PC-9 (cell line): Measurements from ENCODE around the gene TTC28.

Experiments
- EZH2 ChIP-seq: fragments of 200-600 bp; sonication (generic); IDR thresholded peaks from 2 replicates; pipeline ENCODE4 v1.8.0; 2017; ENCODE audit warnings: antibody characterized with exemption, low read depth
- TF ChIP-seq, protein P1 (sequence below): fragments of 200-600 bp; sonication (generic); conservative IDR thresholded peaks from 2 replicates; pipeline ENCODE4 v1.6.1; 2017; ENCODE audit warnings: mixed run types, antibody characterized with exemption, mild to moderate bottlenecking, moderate library complexity

DNA sequence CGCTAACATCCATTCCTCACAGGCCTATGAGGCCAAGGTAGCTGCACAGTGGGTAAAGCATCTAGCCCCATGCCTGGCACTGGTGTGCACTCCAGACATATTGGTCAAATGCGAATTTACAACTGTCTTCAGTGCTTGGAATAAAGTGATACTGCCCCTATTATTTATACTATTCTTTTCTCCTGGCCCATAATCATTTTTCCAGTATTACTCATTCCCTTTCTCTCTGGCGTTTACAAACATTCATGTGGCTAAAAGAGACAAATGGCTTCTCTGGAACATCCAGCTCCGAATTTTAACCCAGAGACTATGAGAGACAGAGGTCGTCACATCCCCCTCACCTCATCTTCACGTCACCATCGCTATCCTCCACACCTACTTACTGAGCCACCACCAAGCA, 673.4 kb downstream of the TTC28 start:
- TF ChIP-seq, protein P1, sequence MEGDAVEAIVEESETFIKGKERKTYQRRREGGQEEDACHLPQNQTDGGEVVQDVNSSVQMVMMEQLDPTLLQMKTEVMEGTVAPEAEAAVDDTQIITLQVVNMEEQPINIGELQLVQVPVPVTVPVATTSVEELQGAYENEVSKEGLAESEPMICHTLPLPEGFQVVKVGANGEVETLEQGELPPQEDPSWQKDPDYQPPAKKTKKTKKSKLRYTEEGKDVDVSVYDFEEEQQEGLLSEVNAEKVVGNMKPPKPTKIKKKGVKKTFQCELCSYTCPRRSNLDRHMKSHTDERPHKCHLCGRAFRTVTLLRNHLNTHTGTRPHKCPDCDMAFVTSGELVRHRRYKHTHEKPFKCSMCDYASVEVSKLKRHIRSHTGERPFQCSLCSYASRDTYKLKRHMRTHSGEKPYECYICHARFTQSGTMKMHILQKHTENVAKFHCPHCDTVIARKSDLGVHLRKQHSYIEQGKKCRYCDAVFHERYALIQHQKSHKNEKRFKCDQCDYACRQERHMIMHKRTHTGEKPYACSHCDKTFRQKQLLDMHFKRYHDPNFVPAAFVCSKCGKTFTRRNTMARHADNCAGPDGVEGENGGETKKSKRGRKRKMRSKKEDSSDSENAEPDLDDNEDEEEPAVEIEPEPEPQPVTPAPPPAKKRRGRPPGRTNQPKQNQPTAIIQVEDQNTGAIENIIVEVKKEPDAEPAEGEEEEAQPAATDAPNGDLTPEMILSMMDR, result no peak
- TF ChIP-seq EZH2, result no peak
